ENCODE data around the gene BCL6.

DNA sequence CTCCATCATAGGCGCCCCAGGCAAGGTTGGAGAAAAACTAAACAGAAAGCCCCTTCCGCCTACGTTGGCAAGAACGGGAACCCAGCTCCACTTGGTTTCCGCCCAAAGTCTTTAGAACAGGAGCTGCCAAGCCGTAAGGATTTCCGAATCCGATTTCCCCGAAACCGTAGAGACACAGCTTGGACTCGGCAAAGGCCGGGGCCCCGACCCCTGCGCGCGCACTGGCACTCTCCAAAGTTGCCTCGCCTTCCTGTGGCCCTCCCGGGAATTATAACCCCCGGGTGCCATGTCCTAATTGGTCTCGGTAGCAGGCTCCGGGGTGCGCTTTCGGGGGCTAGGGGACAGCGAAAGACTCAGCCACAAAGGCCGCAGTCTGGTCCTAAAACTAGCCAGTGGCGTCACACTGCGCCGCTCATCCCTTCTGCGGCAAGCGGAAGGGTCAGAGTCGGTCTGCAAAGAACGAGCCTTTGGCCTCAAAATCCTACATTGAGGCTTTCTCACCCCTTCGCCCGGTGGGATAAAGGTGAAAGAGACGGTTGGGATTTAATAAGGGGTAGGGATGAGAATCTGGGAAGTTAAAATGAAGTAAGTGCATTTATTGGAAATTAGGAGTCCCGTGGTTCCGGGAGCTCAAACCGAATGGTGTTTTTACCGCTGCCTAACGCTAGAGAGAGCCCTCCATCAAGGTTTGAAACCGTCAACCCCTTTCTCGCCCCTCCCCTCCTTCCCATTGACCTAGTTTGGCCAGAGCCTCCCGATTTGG lies 6.8 kb downstream of the BCL6 start:
- TF ChIP-seq NFATC3 (IDR thresholded peaks at IDR 0.05) (no peak), CBFA2T2 (conservative IDR thresholded peaks at IDR 0.05) (no peak), RUNX1 (IDR thresholded peaks at IDR 0.05; ENCODE audit: low read depth) (no peak), TCF7L2 (IDR thresholded peaks at IDR 0.05; ENCODE audit: low read depth, low read length) (no peak), RAD21 (CRISPR knock-in tag; conservative IDR thresholded peaks at IDR 0.05 in 1 of 2, IDR thresholded peaks at IDR 0.05 in 1 of 2) (peak; percentile 80 to 81), EZH2 (IDR thresholded peaks at IDR 0.05; ENCODE audit: borderline replicate concordance, low read depth, low read length) (no peak), EGR1 (conservative IDR thresholded peaks at IDR 0.05) (no peak), RNF2 (IDR thresholded peaks at IDR 0.05) (no peak), MAFF (IDR thresholded peaks at IDR 0.05; ENCODE audit: low read length) (no peak), CEBPG (CRISPR knock-in tag; IDR thresholded peaks at IDR 0.05) (no peak), CEBPG (tag; conservative IDR thresholded peaks at IDR 0.05 in 1 of 2, IDR thresholded peaks at IDR 0.05 in 1 of 2) (no peak)
- TF ChIP-seq, protein P1, sequence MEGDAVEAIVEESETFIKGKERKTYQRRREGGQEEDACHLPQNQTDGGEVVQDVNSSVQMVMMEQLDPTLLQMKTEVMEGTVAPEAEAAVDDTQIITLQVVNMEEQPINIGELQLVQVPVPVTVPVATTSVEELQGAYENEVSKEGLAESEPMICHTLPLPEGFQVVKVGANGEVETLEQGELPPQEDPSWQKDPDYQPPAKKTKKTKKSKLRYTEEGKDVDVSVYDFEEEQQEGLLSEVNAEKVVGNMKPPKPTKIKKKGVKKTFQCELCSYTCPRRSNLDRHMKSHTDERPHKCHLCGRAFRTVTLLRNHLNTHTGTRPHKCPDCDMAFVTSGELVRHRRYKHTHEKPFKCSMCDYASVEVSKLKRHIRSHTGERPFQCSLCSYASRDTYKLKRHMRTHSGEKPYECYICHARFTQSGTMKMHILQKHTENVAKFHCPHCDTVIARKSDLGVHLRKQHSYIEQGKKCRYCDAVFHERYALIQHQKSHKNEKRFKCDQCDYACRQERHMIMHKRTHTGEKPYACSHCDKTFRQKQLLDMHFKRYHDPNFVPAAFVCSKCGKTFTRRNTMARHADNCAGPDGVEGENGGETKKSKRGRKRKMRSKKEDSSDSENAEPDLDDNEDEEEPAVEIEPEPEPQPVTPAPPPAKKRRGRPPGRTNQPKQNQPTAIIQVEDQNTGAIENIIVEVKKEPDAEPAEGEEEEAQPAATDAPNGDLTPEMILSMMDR (IDR thresholded peaks at IDR 0.05 in 2 of 3, conservative IDR thresholded peaks at IDR 0.05 in 1 of 3; ENCODE audit: insufficient read depth in 2 of 3, low read depth in 1 of 3, low read length in 3 of 3) = peak; percentile 74 to 87 (median 84)
- TF ChIP-seq, protein P2, sequence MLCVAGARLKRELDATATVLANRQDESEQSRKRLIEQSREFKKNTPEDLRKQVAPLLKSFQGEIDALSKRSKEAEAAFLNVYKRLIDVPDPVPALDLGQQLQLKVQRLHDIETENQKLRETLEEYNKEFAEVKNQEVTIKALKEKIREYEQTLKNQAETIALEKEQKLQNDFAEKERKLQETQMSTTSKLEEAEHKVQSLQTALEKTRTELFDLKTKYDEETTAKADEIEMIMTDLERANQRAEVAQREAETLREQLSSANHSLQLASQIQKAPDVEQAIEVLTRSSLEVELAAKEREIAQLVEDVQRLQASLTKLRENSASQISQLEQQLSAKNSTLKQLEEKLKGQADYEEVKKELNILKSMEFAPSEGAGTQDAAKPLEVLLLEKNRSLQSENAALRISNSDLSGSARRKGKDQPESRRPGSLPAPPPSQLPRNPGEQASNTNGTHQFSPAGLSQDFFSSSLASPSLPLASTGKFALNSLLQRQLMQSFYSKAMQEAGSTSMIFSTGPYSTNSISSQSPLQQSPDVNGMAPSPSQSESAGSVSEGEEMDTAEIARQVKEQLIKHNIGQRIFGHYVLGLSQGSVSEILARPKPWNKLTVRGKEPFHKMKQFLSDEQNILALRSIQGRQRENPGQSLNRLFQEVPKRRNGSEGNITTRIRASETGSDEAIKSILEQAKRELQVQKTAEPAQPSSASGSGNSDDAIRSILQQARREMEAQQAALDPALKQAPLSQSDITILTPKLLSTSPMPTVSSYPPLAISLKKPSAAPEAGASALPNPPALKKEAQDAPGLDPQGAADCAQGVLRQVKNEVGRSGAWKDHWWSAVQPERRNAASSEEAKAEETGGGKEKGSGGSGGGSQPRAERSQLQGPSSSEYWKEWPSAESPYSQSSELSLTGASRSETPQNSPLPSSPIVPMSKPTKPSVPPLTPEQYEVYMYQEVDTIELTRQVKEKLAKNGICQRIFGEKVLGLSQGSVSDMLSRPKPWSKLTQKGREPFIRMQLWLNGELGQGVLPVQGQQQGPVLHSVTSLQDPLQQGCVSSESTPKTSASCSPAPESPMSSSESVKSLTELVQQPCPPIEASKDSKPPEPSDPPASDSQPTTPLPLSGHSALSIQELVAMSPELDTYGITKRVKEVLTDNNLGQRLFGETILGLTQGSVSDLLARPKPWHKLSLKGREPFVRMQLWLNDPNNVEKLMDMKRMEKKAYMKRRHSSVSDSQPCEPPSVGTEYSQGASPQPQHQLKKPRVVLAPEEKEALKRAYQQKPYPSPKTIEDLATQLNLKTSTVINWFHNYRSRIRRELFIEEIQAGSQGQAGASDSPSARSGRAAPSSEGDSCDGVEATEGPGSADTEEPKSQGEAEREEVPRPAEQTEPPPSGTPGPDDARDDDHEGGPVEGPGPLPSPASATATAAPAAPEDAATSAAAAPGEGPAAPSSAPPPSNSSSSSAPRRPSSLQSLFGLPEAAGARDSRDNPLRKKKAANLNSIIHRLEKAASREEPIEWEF (CRISPR knock-in tag; IDR thresholded peaks at IDR 0.05) = 0 out of 2 replicates have a peak, but pooled peaks have one; percentile 19
